Globus pallidus (tissue), 1 donor: Measurements from ENCODE around the gene OR4N5.
"Not testable (repeated sequence)": the region's sequence is repeated elsewhere in the genome, so short reads cannot be mapped to it uniquely, and the experiment has no call there.

Source experiments
- DNase-seq: peaks from one replicate; pipeline ENCODE4 v3.0.0-alpha.2; 2015; ENCODE audit warnings: low spot score

Gene OR4N5, protein sequence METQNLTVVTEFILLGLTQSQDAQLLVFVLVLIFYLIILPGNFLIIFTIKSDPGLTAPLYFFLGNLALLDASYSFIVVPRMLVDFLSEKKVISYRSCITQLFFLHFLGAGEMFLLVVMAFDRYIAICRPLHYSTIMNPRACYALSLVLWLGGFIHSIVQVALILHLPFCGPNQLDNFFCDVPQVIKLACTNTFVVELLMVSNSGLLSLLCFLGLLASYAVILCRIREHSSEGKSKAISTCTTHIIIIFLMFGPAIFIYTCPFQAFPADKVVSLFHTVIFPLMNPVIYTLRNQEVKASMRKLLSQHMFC

DNA sequence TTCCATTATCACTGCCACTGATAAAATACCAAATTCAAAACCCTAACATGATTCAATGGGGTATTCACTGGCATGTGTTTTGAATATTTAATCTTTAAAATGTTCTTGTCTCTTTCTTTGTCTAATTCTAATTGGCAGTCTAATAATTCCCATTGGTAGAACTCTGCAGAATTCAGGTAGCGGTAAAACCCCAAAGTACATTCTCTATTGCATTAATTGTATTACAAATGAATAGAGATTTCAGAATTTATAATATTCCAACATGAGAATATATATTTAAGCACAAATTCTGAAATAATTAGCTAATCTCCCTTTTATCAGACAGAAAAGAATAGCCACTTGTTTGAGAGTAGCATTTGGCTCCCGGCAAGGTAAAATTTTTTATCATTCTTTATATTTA lies at the start of gene OR4N5:
Gene OR4N5 (plus strand): TSS at position 301 of the 400 bp plus-strand sequence. CDS start 4,916 bp downstream, outside the sequence.
- DNase-seq: no peak

DNA sequence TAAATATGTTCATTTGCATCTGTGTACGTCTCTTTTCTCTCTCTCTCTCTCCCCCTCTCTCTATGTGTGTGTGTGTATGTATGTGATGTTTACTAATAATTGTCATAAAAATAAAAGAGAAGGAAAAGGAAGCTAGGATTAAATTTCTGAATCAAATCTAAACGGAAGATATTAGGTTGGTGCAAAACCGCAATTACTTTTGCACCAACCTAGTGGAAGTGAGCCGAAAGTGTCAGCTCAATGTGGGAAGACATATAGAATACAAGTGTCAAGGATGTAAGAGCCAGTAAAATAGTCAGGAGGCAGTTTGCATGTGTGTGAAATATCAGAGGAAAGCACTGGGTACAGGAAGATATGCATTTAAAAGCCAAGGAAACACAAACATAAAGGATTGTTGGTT lies 46.6 kb upstream of the OR4N5 start:
- no peak for DNase-seq

DNA sequence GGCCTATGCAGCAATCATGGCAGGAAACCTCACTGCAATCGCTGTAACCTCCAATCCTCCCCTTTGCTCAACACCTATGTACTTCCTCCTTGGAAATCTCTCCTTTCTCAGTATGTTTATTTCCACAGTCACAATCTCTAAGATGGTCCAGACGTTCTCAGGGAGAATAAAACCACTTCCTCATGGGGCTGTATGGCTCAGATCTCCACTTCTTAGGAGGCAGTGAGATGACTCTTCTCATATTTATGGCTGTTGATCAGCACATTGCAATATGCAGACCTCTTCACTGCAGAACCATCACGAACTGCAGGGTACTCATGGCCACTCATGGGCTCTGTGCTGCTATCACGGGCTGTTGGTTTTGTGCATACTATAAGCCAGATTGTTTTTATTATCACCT lies 45.2 kb upstream of the OR4N5 start:
- DNase-seq: no peak

DNA sequence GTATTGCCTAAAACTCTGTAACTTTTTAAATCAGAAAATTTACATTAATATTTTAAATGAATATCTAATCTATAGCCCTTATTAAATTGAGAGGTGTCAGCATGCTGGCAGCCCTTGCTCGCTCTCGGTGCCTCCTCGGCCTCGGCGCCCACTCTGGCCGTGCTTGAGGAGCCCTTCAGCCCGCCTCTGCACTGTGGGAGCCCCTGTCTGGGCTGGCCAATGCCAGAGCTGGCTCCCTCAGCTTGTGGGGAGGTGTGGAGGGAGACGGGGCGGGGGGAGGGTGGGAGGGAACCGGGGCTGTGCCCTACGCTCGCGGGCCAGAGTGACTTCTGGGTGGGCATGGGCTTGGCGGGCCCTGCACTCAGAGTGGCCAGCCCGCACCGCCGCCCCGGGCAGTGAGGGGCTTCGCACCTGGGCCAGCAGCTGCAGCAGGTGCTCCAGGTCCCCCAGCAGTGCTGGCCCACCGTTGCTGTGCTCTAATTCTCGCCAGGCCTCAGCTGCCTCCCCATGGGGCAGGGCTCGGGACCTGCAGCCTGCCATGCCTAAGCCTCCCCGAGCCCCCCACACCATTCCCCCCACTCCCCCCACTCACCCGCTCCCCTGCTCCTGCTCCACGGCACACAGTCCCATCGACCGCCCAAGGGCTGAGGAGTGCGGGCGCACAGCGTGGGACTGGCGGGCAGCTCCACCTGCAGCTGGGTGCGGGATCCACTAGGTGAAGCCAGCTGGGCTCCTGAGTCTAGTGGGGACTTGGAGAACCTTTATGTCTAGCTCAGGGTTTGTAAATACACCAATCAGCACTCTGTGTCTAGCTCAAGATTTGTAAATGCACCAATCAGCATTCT lies 39.5 kb upstream of the OR4N5 start:
- DNase-seq: not testable (repeated sequence)

DNA sequence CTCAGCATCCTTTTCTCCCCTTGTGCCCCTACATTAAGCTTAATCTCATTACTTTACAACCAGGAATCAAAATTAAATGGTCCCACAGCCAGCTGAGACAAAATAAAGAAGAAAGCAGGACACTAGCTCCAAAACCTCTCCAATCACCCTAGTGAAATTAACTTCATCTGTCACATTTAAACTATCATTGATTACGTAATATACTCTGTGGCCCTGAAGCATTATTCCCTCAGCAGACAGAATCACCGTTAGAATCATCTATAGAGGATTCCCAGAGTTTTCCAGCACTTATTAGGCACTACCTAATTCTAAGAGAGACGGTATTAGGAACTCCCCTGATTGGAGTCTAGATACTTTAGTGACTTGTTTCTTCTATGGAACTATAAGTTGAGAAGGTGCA lies 28.2 kb upstream of the OR4N5 start, which contains the start of gene OR4K17:
Gene OR4K17 (plus strand): TSS at position 302 of the 400 bp plus-strand sequence. CDS start 6,761 bp downstream, outside the sequence.
- DNase-seq: no peak

GRCh38 chr14:20112321-20112720 lies 26.3 kb upstream of the OR4N5 start:
- DNase-seq: no peak

DNA sequence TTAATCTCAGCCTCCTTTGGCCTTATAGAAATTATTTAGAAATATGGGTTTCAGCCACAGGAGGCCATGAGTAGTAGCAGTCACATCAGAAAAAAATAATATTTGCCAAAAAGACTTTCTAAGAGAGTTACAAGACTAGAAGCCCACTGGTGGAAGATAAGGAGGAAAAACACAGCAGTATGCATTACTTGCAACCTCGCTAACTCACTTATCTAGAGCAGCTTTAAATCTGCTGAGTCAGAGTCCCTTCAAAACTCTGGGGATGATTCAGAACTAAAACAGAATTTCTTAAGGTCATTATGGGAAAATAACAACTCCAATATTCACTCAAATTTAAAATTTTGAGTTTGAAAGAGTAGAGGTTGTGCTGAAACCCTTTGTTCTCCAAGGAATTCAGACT lies 21.9 kb upstream of the OR4N5 start:
- no peak for DNase-seq

- DNase-seq: no peak
These were observed 19.8 kb upstream of the OR4N5 start for GRCh38 chr14:20118795-20119194.

DNA sequence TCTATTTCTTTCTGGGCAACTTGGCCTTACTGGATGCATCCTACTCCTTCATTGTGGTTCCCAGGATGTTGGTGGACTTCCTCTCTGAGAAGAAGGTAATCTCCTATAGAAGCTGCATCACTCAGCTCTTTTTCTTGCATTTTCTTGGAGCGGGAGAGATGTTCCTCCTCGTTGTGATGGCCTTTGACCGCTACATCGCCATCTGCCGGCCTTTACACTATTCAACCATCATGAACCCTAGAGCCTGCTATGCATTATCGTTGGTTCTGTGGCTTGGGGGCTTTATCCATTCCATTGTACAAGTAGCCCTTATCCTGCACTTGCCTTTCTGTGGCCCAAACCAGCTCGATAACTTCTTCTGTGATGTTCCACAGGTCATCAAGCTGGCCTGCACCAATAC lies 5.3 kb downstream of the OR4N5 start:
- DNase-seq: no peak

- DNase-seq: no peak
These were observed 6.2 kb downstream of the OR4N5 start for GRCh38 chr14:20144820-20145219.

- DNase-seq: no peak
These were observed 25.8 kb downstream of the OR4N5 start for GRCh38 chr14:20164462-20164861.

GRCh38 chr14:20167091-20167490 lies 28.5 kb downstream of the OR4N5 start:
- DNase-seq: no peak

DNA sequence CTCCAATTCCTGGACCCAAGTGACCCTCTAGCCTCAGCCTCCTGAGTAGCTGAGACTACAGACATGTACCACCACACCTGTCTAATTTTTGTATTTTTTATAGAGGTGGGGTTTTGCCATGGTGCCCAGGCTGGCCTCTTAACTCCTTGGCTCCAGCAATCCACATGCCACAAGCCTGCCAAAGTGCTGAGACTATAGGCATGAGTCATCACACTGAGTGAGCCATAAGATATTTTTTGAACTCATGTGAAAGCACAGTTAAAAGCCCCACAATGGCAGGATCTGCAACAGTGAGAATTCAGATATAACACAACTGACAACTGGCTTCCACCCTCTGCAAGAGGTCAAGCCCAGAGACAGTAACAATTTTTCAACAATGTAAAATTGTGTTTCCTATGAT lies 31.2 kb downstream of the OR4N5 start:
- not testable (repeated sequence) for DNase-seq

GRCh38 chr14:20174205-20174604 lies 35.6 kb downstream of the OR4N5 start:
- DNase-seq: not testable (repeated sequence)

GRCh38 chr14:20176330-20176729 lies 37.7 kb downstream of the OR4N5 start:
- DNase-seq: no peak

GRCh38 chr14:20177433-20177974 lies 38.9 kb downstream of the OR4N5 start:
- DNase-seq: no peak

DNA sequence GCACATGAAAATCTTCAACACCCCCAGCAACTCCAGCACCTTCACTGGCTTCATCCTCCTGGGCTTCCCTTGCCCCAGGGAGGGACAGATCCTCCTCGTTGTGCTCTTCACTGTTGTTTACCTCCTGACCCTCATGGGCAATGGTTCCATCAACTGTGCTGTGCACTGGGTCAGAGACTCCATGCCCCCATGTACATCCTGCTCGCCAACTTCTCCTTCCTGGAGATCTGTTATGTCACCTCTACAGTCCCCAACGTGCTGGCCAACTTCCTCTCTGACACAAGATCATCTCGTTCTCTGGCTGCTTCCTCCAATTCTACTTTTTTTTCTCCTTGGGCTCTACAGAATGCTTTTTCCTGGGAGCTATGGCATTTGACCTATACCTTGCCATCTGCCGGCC lies 40.6 kb downstream of the OR4N5 start:
- DNase-seq: no peak

- DNase-seq: no peak
These were observed 41.3 kb downstream of the OR4N5 start for GRCh38 chr14:20179880-20180279.

GRCh38 chr14:20180486-20180885 lies 41.9 kb downstream of the OR4N5 start:
- DNase-seq: no peak

GRCh38 chr14:20184181-20184580 lies 45.6 kb downstream of the OR4N5 start:
- no peak for DNase-seq

GRCh38 chr14:20190596-20190995 lies 52.0 kb downstream of the OR4N5 start, which contains the start of gene OR11G2:
Gene OR11G2, plus strand, starts transcription at chr14:20190896. Its CDS starts 6,542 bp downstream, at chr14:20197438.
- DNase-seq: no peak

GRCh38 chr14:20191396-20191795 lies 52.8 kb downstream of the OR4N5 start:
- DNase-seq: no peak

- peak; percentile 39 for DNase-seq
These were observed 55.5 kb downstream of the OR4N5 start for GRCh38 chr14:20194101-20194500.
